Measurements from ENCODE around the gene GPBAR1.
"Not testable (repeated sequence)": the region's sequence is repeated elsewhere in the genome, so short reads cannot be mapped to it uniquely, and the experiment has no call there.

GPBAR1 gene

GRCh38 chr2:218310853-218311540 is 50.2 kb downstream of the GPBAR1 start:
- DNase-seq (ENCODE audit: low read depth): no peak

GRCh38 chr2:218311541-218312266 is 50.9 kb downstream of the GPBAR1 start:
- DNase-seq (ENCODE audit: low read depth): not testable (repeated sequence)

- DNase-seq (ENCODE audit: low read depth): no peak
Measured at GRCh38 chr2:218312267-218312756, 51.5 kb downstream of the GPBAR1 start.

- no peak for DNase-seq (ENCODE audit: low read depth)
Measured at GRCh38 chr2:218313356-218313755, 52.5 kb downstream of the GPBAR1 start.
